Kidney (tissue), 14 donors: ENCODE measurements around the gene SCAMP2. TPM values are rescaled to one million over a fixed set of nuclear protein-coding genes. Genes with fewer than 3 reads are reported as not detected.

Experiments
- DNase-seq, 5 donors: peaks; one replicate each; pipeline ENCODE4 v3.0.0-alpha.2; 2013 to 2020
- FAIRE-seq: peaks from 2 replicates; lab custom pipeline; 2012; peaks lifted over from hg19 to GRCh38; lab: Jason Lieb, UNC
- H3K27ac ChIP-seq, 2 donors: one replicate each; pipeline ENCODE4 v1.7.0; 2013; ENCODE audit warnings: low read depth in 2 of 2, low read length in 2 of 2, inconsistent platforms in 1 of 2
- H3K27me3 ChIP-seq: one replicate; pipeline ENCODE4 v1.7.1; 2013; ENCODE audit warnings: low read length, inconsistent platforms; ENCODE audit not compliant: control insufficient read depth, insufficient read depth
- H3K36me3 ChIP-seq, 3 donors: one replicate each; pipeline versions ENCODE4 v1.7.0 to v1.7.1; 2013; ENCODE audit warnings: low read length in 3 of 3, control low read depth in 1 of 3, inconsistent platforms in 1 of 3; ENCODE audit not compliant: insufficient read depth in 3 of 3, control insufficient read depth in 2 of 3
- H3K4me1 ChIP-seq, 3 donors: one replicate each; pipeline versions ENCODE4 v1.7.0 to v1.7.1; 2013; ENCODE audit warnings: low read length in 3 of 3, inconsistent platforms in 1 of 3, low read depth in 1 of 3; ENCODE audit not compliant: control insufficient read depth in 2 of 3, insufficient read depth in 2 of 3
- H3K4me3 ChIP-seq, 3 donors: one replicate each; pipeline versions ENCODE4 v1.7.0 to v1.8.1; 2013; ENCODE audit warnings: low read length in 3 of 3, control low read depth in 1 of 3, inconsistent platforms in 1 of 3
- H3K9ac ChIP-seq, 3 donors: one replicate each; pipeline versions ENCODE4 v1.7.0 to v1.7.1; 2013; ENCODE audit warnings: low read length in 3 of 3, control low read depth in 1 of 3, inconsistent platforms in 1 of 3
- H3K9me3 ChIP-seq, 3 donors: one replicate each; pipeline versions ENCODE4 v1.7.0 to v1.7.1; 2013; ENCODE audit warnings: low read length in 3 of 3, control low read depth in 1 of 3, inconsistent platforms in 1 of 3; ENCODE audit not compliant: control insufficient read depth in 2 of 3, insufficient read depth in 1 of 3
- intact Hi-C: fragments of 100-400 bp; cut with DNase I; formaldehyde crosslinking; loops from one replicate; pipeline ENCODE4 v1.11.1; 2022
- polyA plus RNA-seq: library from polyadenylated mRNA; stranded (reverse); fragments of 350-450 nt; fragmentation: Illumina TruSeq; extraction: RNeasy Lipid Tissue Mini Kit (QIAGEN cat#74804); gene quantifications from one replicate; pipeline ENCODE4 v1.2.3, GENCODE V29; 2014; ENCODE audit warnings: low read depth, low replicate concordance; ENCODE audit not compliant: insufficient read depth
- total RNA-seq: library from RNA; stranded (reverse); fragmentation: NEBNext Ultra II Directional; extraction: Animal tissue kit (Norgen Biotek cat#: 25700); gene quantifications from one replicate; pipeline ENCODE4 v1.2.1, GENCODE V29; 2021
- TF ChIP-seq, protein P1 (sequence below): IDR thresholded peaks from 3 replicates; pipeline ENCODE4 v1.5.1; 2012; ENCODE audit warnings: mild to moderate bottlenecking, moderate library complexity, borderline replicate concordance; ENCODE audit not compliant: insufficient read depth; ENCODE audit errors: extremely low read depth
- donor health status: control.
- donor health status: control.
- donor health status: control.
- donor health status: control.
- donor health status: control.
- donor health status: DM: yes; HTN: yes; CAD: no.
- donor health status: Normal renal cell carcinoma (clear cell type).

The SCAMP2 gene
- total and polyA plus RNA-seq, 2 donors from 2014 or later = 87.9 to 102 TPM

DNA sequence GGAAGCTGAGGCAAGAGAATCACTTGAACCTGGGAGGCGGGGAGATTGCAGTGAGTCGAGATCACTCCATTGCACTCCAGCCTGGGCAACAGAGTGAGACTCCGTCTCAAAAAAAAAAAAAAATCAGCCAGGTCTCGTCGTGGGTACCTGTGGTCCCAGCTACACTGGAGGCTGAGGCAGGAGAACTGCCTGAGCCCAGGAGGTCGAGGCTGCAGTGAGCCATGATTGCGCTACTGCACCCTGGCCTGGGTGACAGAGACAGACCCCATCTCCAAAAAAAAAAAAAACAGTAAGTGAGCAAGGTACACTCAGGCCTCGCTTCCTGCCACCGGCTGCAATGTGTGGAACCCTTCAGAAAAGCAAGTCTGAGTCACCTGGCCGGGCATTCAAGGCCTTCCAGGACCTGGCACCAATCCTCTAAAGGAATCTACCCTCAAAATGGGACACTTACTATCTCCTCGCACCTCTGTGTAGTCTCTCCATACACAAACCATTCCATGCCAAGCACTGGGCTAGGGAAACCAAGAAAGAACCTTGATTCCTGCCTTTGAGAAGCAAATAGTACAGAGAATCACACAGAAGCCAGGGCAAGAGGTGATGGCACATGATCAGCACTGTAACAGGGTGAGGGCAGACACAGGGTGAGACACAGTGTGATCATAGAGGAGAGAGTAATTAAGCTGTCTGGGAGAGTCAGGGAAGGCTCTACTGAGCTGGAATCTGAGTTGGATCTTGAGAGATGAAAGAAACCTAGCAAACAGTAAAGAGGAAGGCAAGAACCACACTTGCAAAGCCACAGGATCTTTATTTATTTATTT lies 9.7 kb downstream of the SCAMP2 start:
- no peak overlapping the region for H3K9ac ChIP-seq
- H3K4me3 ChIP-seq = no peak overlapping the region
- FAIRE-seq (no peak), DNase-seq (no peak)
- peak overlapping the region in 1 of 2 donors; percentile 7 for H3K27ac ChIP-seq
- H3K36me3 ChIP-seq = no peaks in the 10 kb centered on the region
- intact Hi-C loops = no loop called here
- TF ChIP-seq, protein P1, sequence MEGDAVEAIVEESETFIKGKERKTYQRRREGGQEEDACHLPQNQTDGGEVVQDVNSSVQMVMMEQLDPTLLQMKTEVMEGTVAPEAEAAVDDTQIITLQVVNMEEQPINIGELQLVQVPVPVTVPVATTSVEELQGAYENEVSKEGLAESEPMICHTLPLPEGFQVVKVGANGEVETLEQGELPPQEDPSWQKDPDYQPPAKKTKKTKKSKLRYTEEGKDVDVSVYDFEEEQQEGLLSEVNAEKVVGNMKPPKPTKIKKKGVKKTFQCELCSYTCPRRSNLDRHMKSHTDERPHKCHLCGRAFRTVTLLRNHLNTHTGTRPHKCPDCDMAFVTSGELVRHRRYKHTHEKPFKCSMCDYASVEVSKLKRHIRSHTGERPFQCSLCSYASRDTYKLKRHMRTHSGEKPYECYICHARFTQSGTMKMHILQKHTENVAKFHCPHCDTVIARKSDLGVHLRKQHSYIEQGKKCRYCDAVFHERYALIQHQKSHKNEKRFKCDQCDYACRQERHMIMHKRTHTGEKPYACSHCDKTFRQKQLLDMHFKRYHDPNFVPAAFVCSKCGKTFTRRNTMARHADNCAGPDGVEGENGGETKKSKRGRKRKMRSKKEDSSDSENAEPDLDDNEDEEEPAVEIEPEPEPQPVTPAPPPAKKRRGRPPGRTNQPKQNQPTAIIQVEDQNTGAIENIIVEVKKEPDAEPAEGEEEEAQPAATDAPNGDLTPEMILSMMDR = no peak
- H3K9me3 ChIP-seq = no peaks in the 10 kb centered on the region
- H3K27me3 ChIP-seq = no peaks in the 10 kb centered on the region
- peaks cover 0 to 34% (median 18%) of the 10 kb centered on the region in 3 donors for H3K4me1 ChIP-seq

DNA sequence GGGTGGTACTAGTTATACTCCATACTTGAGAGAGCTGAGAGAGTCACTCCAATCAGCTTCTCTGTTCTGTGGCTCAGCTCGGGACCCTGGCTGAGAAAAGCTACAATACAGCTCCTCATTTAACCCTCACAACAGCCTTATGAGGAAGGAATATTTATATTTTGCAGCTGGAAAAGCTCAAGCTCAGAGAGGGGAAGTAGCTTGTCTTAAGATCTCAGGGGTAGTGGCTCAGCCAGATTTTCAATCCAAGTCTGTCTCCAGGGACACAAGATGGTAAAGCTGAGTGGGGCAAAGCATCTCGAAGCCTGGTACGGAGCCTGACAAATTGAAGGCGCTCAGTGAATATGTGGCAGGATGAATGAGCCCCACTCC lies 14.8 kb downstream of the SCAMP2 start:
- Histone ChIP-seq H3K9ac (no peak overlapping the region), H3K4me1 (peaks cover 0 to 28% (median 22%) of the 10 kb centered on the region in 3 donors), H3K27ac (no peak overlapping the region), H3K9me3 (no peaks in the 10 kb centered on the region), H3K27me3 (no peaks in the 10 kb centered on the region), H3K36me3 (peaks cover 0 to 8% (median 0%) of the 10 kb centered on the region in 3 donors), H3K4me3 (no peak overlapping the region)
- intact Hi-C loops = no loop called here
- TF ChIP-seq, protein P1 = no peak
- DNase-seq (peak in 1 of 5 donors; percentile 34), FAIRE-seq (no peak)

DNA sequence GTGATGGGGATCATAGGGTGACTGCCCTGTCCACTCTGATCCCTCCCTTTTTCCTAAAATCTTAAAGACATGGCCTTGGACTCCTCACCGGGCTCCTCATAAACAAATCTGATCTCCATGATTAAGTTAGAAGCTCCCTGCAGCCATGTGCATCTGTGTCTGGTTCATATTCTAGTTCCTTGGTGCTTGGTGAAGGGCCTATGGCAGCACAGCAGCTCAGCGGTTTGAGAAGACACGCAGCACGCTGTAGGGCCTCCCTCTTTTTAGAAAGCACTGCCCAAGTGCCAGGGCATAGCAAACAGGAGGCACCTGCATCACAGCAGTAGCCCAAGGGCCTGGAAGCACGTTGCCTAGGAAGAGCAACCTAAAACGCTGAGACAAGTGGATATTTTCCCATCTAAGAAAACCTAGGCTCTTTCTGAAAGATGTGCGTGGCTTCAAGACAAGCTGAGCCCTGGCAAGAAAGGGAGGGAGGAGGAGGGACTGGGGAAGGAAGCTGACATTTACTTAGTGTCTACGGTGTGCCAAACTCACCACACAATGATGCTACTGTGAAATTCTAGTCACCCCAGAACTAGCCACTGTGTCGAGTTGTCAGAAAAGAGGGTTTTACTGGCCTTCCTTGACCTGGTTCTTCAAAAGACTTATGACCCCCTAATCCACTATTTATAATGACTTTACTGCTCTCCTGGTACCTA lies 15.3 kb downstream of the SCAMP2 start:
- H3K27me3 ChIP-seq = no peaks in the 10 kb centered on the region
- no peaks in the 10 kb centered on the region for H3K9me3 ChIP-seq
- peak overlapping the region in 1 of 2 donors; percentile 33 for H3K27ac ChIP-seq
- H3K4me1 ChIP-seq = peaks cover 0 to 28% (median 22%) of the 10 kb centered on the region in 3 donors
- FAIRE-seq = no peak
- no peak for DNase-seq
- no peak overlapping the region for H3K9ac ChIP-seq
- intact Hi-C loops = no loop called here
- no peak overlapping the region for H3K4me3 ChIP-seq
- TF ChIP-seq, protein P1 = no peak
- H3K36me3 ChIP-seq = peaks cover 0 to 14% (median 2%) of the 10 kb centered on the region in 3 donors
